ENCODE results near the gene TCL1B. TPM values are rescaled to one million over a fixed set of nuclear protein-coding genes. Genes with fewer than 3 reads are reported as not detected.

Gene TCL1B
- total RNA-seq, 1 donor from 2014 or later: not detected

DNA sequence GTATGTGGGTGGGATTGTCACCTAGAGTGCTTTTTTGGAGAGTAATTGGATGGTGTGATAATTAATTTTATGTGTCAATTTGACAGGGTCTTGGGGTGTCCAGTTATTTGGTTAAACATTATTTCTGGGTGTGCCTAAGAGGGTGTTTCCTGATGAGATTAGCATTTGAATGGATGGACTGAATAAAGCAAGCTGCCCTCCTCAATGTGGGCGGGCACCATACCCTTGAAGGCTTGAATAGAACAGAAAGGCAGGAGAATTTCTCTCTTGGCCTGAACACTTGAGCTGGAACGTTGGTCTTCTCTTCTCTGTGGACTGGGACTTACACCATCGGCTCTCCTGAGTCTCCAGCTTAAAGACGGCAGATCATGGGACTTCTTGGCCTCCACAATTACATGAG is 28.8 kb upstream of the TCL1B start:
- H3K27me3 ChIP-seq: no peaks in the 10 kb centered on the region
- no peak overlapping the region for H3K27ac ChIP-seq
- no peak for TF ChIP-seq CTCF (IDR thresholded peaks at IDR 0.05)
- no peak for TF ChIP-seq POLR2A (IDR thresholded peaks at IDR 0.05)
- no peak for TF ChIP-seq POLR2AphosphoS5 (IDR thresholded peaks at IDR 0.05; ENCODE audit: insufficient read depth in 1 of 2, low read depth in 1 of 2)
- intact Hi-C loops (cut with DNase I): no loop called here
- H3K4me3 ChIP-seq: no peak overlapping the region
- H3K4me1 ChIP-seq: peaks cover 5% of the 10 kb centered on the region
- DNase-seq (ENCODE audit: extremely low spot score in 2 of 2): no peak
- no peaks in the 10 kb centered on the region for H3K36me3 ChIP-seq
- no peaks in the 10 kb centered on the region for H3K9me3 ChIP-seq

DNA sequence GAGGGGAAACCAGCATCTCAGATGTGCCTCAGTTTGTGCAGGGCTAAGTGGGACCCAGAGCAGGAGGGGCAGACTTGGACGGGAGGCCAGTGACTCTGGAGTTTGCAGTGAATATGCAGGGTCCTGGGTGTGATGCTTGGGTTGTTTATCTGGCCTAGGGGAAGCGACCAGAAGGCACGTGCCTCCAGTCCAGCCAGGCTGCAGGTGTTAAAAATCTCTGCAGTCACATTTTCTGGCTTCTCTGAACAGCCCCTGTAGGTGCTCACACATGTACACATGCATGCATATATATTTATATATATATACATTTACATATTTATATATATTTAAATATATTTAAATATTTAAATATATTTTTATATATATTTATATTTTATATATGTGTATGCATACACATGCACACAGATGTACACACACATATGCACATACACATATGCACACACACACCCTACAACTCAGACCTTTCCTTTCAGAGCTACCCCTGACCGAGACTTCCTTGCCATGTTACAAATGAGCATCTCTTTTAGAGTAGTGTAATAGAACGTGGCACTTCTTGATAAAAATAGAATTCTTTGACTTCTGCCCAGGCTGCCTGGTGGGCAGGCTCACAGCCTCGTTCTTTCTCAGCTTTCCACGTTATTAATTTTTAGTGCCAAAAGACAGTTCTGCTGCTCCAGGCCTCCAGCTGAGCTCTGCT is 26.8 kb upstream of the TCL1B start:
- TF ChIP-seq CTCF (IDR thresholded peaks at IDR 0.05): no peak
- Histone ChIP-seq H3K27me3 (no peaks in the 10 kb centered on the region), H3K27ac (no peak overlapping the region), H3K4me1 (peaks cover 5% of the 10 kb centered on the region), H3K36me3 (no peaks in the 10 kb centered on the region), H3K9me3 (no peaks in the 10 kb centered on the region), H3K4me3 (no peak overlapping the region)
- no peak for DNase-seq (ENCODE audit: extremely low spot score in 2 of 2)
- intact Hi-C loops (cut with DNase I): no loop called here

- TF ChIP-seq CTCF (IDR thresholded peaks at IDR 0.05) (no peak), POLR2AphosphoS5 (IDR thresholded peaks at IDR 0.05; ENCODE audit: insufficient read depth in 1 of 2, low read depth in 1 of 2) (no peak), POLR2A (IDR thresholded peaks at IDR 0.05) (no peak)
- H3K4me3 ChIP-seq: peak overlapping the region in 1 of 2 donors; percentile 25
- H3K36me3 ChIP-seq: no peaks in the 10 kb centered on the region
- peaks cover 5% of the 10 kb centered on the region for H3K4me1 ChIP-seq
- no peak for DNase-seq (ENCODE audit: extremely low spot score in 2 of 2)
- no peaks in the 10 kb centered on the region for H3K9me3 ChIP-seq
- H3K27ac ChIP-seq: no peak overlapping the region
- intact Hi-C loops (cut with DNase I): no loop called here
- H3K27me3 ChIP-seq: no peaks in the 10 kb centered on the region
Observed at GRCh38 chr14:95659990-95660385, 26.2 kb upstream of the TCL1B start.

- Histone ChIP-seq H3K27ac (no peak overlapping the region), H3K36me3 (no peaks in the 10 kb centered on the region), H3K27me3 (no peaks in the 10 kb centered on the region), H3K9me3 (no peaks in the 10 kb centered on the region), H3K4me1 (peaks cover 5% of the 10 kb centered on the region), H3K4me3 (peak overlapping the region; percentile 11 to 25)
- no peak for DNase-seq (ENCODE audit: extremely low spot score in 2 of 2)
- TF ChIP-seq POLR2A (IDR thresholded peaks at IDR 0.05) (no peak), POLR2AphosphoS5 (IDR thresholded peaks at IDR 0.05; ENCODE audit: insufficient read depth in 1 of 2, low read depth in 1 of 2) (no peak)
- intact Hi-C loops (cut with DNase I): no loop called here
Observed at GRCh38 chr14:95660651-95661515, 25.3 kb upstream of the TCL1B start.

GRCh38 chr14:95662376-95663186 is 23.6 kb upstream of the TCL1B start:
- Histone ChIP-seq H3K9me3 (no peaks in the 10 kb centered on the region), H3K27ac (no peak overlapping the region), H3K4me3 (no peak overlapping the region), H3K36me3 (no peaks in the 10 kb centered on the region), H3K27me3 (no peaks in the 10 kb centered on the region), H3K4me1 (peaks cover 5% of the 10 kb centered on the region)
- no peak for DNase-seq (ENCODE audit: extremely low spot score in 2 of 2)
- intact Hi-C loops (cut with DNase I): no loop called here
- no peak for TF ChIP-seq POLR2A (IDR thresholded peaks at IDR 0.05)
- no peak for TF ChIP-seq POLR2AphosphoS5 (IDR thresholded peaks at IDR 0.05; ENCODE audit: insufficient read depth in 1 of 2, low read depth in 1 of 2)
- no peak for TF ChIP-seq CTCF (IDR thresholded peaks at IDR 0.05)

Data from vagina (tissue), 2 donors.